HG02759 (cell line): ENCODE results near the gene GGT7.
"Not testable (repeated sequence)": the region's sequence is repeated elsewhere in the genome, so short reads cannot be mapped to it uniquely, and the experiment has no call there.

Source experiments
- ATAC-seq: cut with Tn5 transposase; IDR thresholded peaks from one replicate; pipeline ENCODE4 v1.9.1; 2021; ENCODE audit warnings: mild to moderate bottlenecking, moderate library complexity; ENCODE audit not compliant: unreplicated experiment

GGT7 gene

GRCh38 chr20:34883087-34883688 lies 10.5 kb upstream of the GGT7 start:
- ATAC-seq = no peak

- ATAC-seq = no peak
These were observed 9.0 kb upstream of the GGT7 start for GRCh38 chr20:34881689-34882088.

GRCh38 chr20:34880971-34881370 lies 8.3 kb upstream of the GGT7 start:
- not testable (repeated sequence) for ATAC-seq

- ATAC-seq = no peak
These were observed 7.7 kb upstream of the GGT7 start for GRCh38 chr20:34880215-34880850.

- ATAC-seq = peak; percentile 63
These were observed 4.0 kb upstream of the GGT7 start, which contains the start of gene ACSS2 for GRCh38 chr20:34876406-34877282. Gene ACSS2 (plus strand): TSS chr20:34876612. CDS start chr20:34876646, 34 bp downstream.

GRCh38 chr20:34875642-34876405 lies 3.2 kb upstream of the GGT7 start:
- ATAC-seq = peak; percentile 65

GRCh38 chr20:34874094-34874654 lies 1.5 kb upstream of the GGT7 start:
- ATAC-seq = no peak

GRCh38 chr20:34873583-34874093 lies 982 bp upstream of the GGT7 start:
- ATAC-seq = no peak

- ATAC-seq = no peak
These were observed 562 bp downstream of the GGT7 start for GRCh38 chr20:34871966-34872621.

GRCh38 chr20:34871320-34871926 lies 1.2 kb downstream of the GGT7 start:
- no peak for ATAC-seq

GRCh38 chr20:34864216-34864615 lies 8.4 kb downstream of the GGT7 start:
- no peak for ATAC-seq

- no peak for ATAC-seq
These were observed 9.2 kb downstream of the GGT7 start for GRCh38 chr20:34863421-34863965.

GRCh38 chr20:34862724-34863123 lies 9.9 kb downstream of the GGT7 start:
- ATAC-seq = no peak

GRCh38 chr20:34861386-34862084 lies 11.1 kb downstream of the GGT7 start:
- ATAC-seq = no peak

- no peak for ATAC-seq
These were observed 12.7 kb downstream of the GGT7 start for GRCh38 chr20:34859826-34860545.

GRCh38 chr20:34859367-34859766 lies 13.3 kb downstream of the GGT7 start:
- ATAC-seq = no peak

- no peak for ATAC-seq
These were observed 20.4 kb downstream of the GGT7 start for GRCh38 chr20:34852298-34852697.

GRCh38 chr20:34850969-34851368 lies 21.7 kb downstream of the GGT7 start:
- ATAC-seq = no peak
